Mesenchymal stem cell (in vitro differentiated cells and primary cell): ENCODE measurements around the gene MRE11.
A peak's percentile ranks its signal among the peaks of the same experiment; 100 is the strongest.

ENCODE experiments used
- DNase-seq: peaks from one replicate; pipeline ENCODE4 v3.0.0-alpha.2; 2013
- H2AFZ ChIP-seq: one replicate; pipeline ENCODE4 v1.6.1; 2013; ENCODE audit warnings: low read depth, mild to moderate bottlenecking, control low read depth, inconsistent platforms, low read length, moderate library complexity
- H2AK5ac ChIP-seq: 2 replicates; pipeline ENCODE4 v1.6.1; 2013; ENCODE audit warnings: low read length, moderate library complexity, mild to moderate bottlenecking, inconsistent platforms; ENCODE audit not compliant: severe bottlenecking
- H2BK120ac ChIP-seq: one replicate; pipeline ENCODE4 v1.6.1; 2013; ENCODE audit warnings: low read depth, mild to moderate bottlenecking, inconsistent platforms, low read length, moderate library complexity
- H2BK12ac ChIP-seq, 2 experiments: one replicate each; pipeline ENCODE4 v1.6.1; 2013; ENCODE audit warnings: inconsistent platforms in 2 of 2, low read length in 2 of 2, mild to moderate bottlenecking in 2 of 2, moderate library complexity in 2 of 2, control low read depth in 1 of 2
- H2BK15ac ChIP-seq: one replicate; pipeline ENCODE4 v1.6.1; 2013; ENCODE audit warnings: mild to moderate bottlenecking, low read depth, inconsistent platforms; ENCODE audit not compliant: poor library complexity, severe bottlenecking
- H2BK5ac ChIP-seq: 2 replicates; pipeline ENCODE4 v1.6.1; 2013; ENCODE audit warnings: low read depth, mild to moderate bottlenecking, low read length, control low read depth, inconsistent platforms; ENCODE audit not compliant: poor library complexity, severe bottlenecking
- H3K14ac ChIP-seq, 2 experiments: one replicate each; pipeline ENCODE4 v1.6.1; 2013; ENCODE audit warnings: inconsistent platforms in 2 of 2, low read length in 2 of 2, control low read depth in 1 of 2, mild to moderate bottlenecking in 1 of 2, moderate library complexity in 1 of 2
- H3K18ac ChIP-seq, 2 experiments: one replicate each; pipeline ENCODE4 v1.6.1; 2013; ENCODE audit warnings: inconsistent platforms in 2 of 2, low read length in 2 of 2, control low read depth in 1 of 2, low read depth in 1 of 2, mild to moderate bottlenecking in 1 of 2
- H3K23ac ChIP-seq, 2 experiments: one replicate each; pipeline ENCODE4 v1.6.1; 2013; ENCODE audit warnings: inconsistent platforms in 2 of 2, low read length in 2 of 2, mild to moderate bottlenecking in 2 of 2, moderate library complexity in 2 of 2, control low read depth in 1 of 2
- H3K27ac ChIP-seq: 2 replicates; pipeline ENCODE4 v1.5.1; 2013; ENCODE audit warnings: mild to moderate bottlenecking, moderate library complexity, low read length, control low read depth, inconsistent platforms; ENCODE audit not compliant: poor library complexity, severe bottlenecking
- H3K27me3 ChIP-seq, 2 experiments: 2 replicates each; pipeline versions ENCODE4 v1.6.1 to v1.7.0; 2013; ENCODE audit warnings: low read length in 2 of 2, mild to moderate bottlenecking in 2 of 2, moderate library complexity in 2 of 2, control low read depth in 1 of 2, inconsistent platforms in 1 of 2; ENCODE audit not compliant: control insufficient read depth in 1 of 2, insufficient read depth in 1 of 2
- H3K36me3 ChIP-seq, 2 experiments: 2 replicates each; pipeline versions ENCODE4 v1.6.1 to v1.7.0; 2013; ENCODE audit warnings: low read length in 2 of 2, control low read depth in 1 of 2, inconsistent platforms in 1 of 2, low read depth in 1 of 2, mild to moderate bottlenecking in 1 of 2; ENCODE audit not compliant: insufficient read depth in 2 of 2, control insufficient read depth in 1 of 2
- H3K4ac ChIP-seq, 2 experiments: one replicate each; pipeline ENCODE4 v1.6.1; 2013; ENCODE audit warnings: inconsistent platforms in 2 of 2, low read length in 2 of 2, mild to moderate bottlenecking in 2 of 2, moderate library complexity in 2 of 2, control low read depth in 1 of 2, low read depth in 1 of 2
- H3K4me1 ChIP-seq: 2 replicates; pipeline ENCODE4 v1.6.1; 2013; ENCODE audit warnings: low read depth, low read length, control low read depth; ENCODE audit not compliant: control insufficient read depth, insufficient read depth
- H3K4me2 ChIP-seq: 2 replicates; pipeline ENCODE4 v1.6.1; 2013; ENCODE audit warnings: low read length, mild to moderate bottlenecking, inconsistent platforms; ENCODE audit not compliant: poor library complexity, severe bottlenecking
- H3K4me3 ChIP-seq, 2 experiments: 2 replicates each; pipeline versions ENCODE4 v1.5.1 to v1.7.0; 2013; ENCODE audit warnings: low read length in 2 of 2, mild to moderate bottlenecking in 2 of 2, control low read depth in 1 of 2, low read depth in 1 of 2; ENCODE audit not compliant: insufficient read depth in 1 of 2
- H3K79me1 ChIP-seq: replicated peaks from 2 replicates; pipeline ENCODE4 v1.6.1; 2013; ENCODE audit warnings: mild to moderate bottlenecking, control low read depth, low read length, inconsistent platforms; ENCODE audit not compliant: poor library complexity, severe bottlenecking
- H3K9ac ChIP-seq: 2 replicates; pipeline ENCODE4 v1.7.0; 2013; ENCODE audit warnings: mild to moderate bottlenecking, low read length, moderate library complexity
- H3K9me3 ChIP-seq: 2 replicates; pipeline ENCODE4 v1.7.0; 2013; ENCODE audit warnings: mild to moderate bottlenecking, low read length; ENCODE audit not compliant: control insufficient read depth
- H4K8ac ChIP-seq: one replicate; pipeline ENCODE4 v1.6.1; 2013; ENCODE audit warnings: inconsistent platforms, mild to moderate bottlenecking, low read length, moderate library complexity
- H4K91ac ChIP-seq: one replicate; pipeline ENCODE4 v1.6.1; 2013; ENCODE audit warnings: mild to moderate bottlenecking, low read length, inconsistent platforms
- WGBS: methylation state at CpG from one replicate; pipeline ENCODE4 v1.1.7; 2013; ENCODE audit warnings: mixed read lengths; 5-methylcytosine and 5-hydroxymethylcytosine counted together

Gene MRE11

GRCh38 chr11:94519478-94520084 is 25.9 kb upstream of the MRE11 start:
- Histone ChIP-seq H2BK15ac (no peak overlapping the region), H3K14ac (no peak overlapping the region), H3K36me3 (no peaks in the 10 kb centered on the region), H4K8ac (no peak overlapping the region), H3K18ac (no peak overlapping the region), H3K9ac (peak overlapping the region; percentile 40), H3K4me2 (no peak overlapping the region), H2BK12ac (no peak overlapping the region), H2AK5ac (no peak overlapping the region), H3K4me3 (no peak overlapping the region), H3K27ac (no peak overlapping the region), H3K79me1 (no peaks in the 10 kb centered on the region), H2BK5ac (no peak overlapping the region), H2AFZ (no peak overlapping the region), H2BK120ac (no peak overlapping the region), H3K4me1 (no peaks in the 10 kb centered on the region), H3K23ac (no peak overlapping the region), H3K27me3 (peaks cover 0 to 3% of the 10 kb centered on the region in 2 experiments), H4K91ac (no peak overlapping the region), H3K9me3 (no peaks in the 10 kb centered on the region), H3K4ac (no peak overlapping the region)
- WGBS = 0% methylated on average over 1 of the region's 5 CpGs
- DNase-seq = peak; percentile 43

DNA sequence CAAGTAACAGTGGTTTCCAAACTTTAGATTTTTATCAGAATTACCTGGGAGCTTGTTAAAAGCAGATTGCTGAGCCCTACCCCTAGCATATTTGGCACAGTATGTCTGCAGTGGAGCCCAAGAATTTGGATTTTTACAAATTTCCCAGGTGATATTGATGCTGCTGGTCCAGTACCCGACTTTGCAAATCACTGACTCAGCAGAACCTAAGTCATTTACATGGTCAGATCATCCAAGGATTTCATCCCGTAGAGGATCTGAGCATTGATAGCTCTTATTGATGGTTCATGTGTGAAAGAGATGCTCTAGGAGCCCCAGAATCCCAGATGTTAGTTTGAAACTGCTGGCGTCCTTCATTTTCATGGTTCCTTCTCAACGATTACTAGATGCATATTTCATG is 24.7 kb upstream of the MRE11 start:
- 100% methylated on average over 1 of the region's 4 CpGs for WGBS
- Histone ChIP-seq H3K4me3 (no peak overlapping the region), H3K4me1 (peaks cover 2% of the 10 kb centered on the region), H2BK15ac (no peak overlapping the region), H3K4ac (no peak overlapping the region), H3K79me1 (no peaks in the 10 kb centered on the region), H2BK12ac (no peak overlapping the region), H3K9ac (no peak overlapping the region), H3K4me2 (no peak overlapping the region), H3K36me3 (no peaks in the 10 kb centered on the region), H2AFZ (no peak overlapping the region), H2BK5ac (no peak overlapping the region), H3K9me3 (no peaks in the 10 kb centered on the region), H3K23ac (no peak overlapping the region), H2BK120ac (no peak overlapping the region), H4K91ac (no peak overlapping the region), H2AK5ac (no peak overlapping the region), H4K8ac (no peak overlapping the region), H3K18ac (no peak overlapping the region), H3K27ac (no peak overlapping the region), H3K27me3 (peaks cover 0 to 3% of the 10 kb centered on the region in 2 experiments), H3K14ac (no peak overlapping the region)
- DNase-seq = no peak

GRCh38 chr11:94516725-94517124 is 23.1 kb upstream of the MRE11 start:
- no peak overlapping the region for H3K18ac ChIP-seq
- H2AFZ ChIP-seq = no peak overlapping the region
- no peak for DNase-seq
- peaks cover 0 to 3% of the 10 kb centered on the region in 2 experiments for H3K27me3 ChIP-seq
- H3K4me2 ChIP-seq = no peak overlapping the region
- H2BK15ac ChIP-seq = no peak overlapping the region
- peaks cover 11% of the 10 kb centered on the region for H3K4me1 ChIP-seq
- H3K23ac ChIP-seq = no peak overlapping the region
- no peaks in the 10 kb centered on the region for H3K36me3 ChIP-seq
- no peaks in the 10 kb centered on the region for H3K9me3 ChIP-seq
- H3K4me3 ChIP-seq = no peak overlapping the region
- no peak overlapping the region for H4K91ac ChIP-seq
- no peak overlapping the region for H2BK12ac ChIP-seq
- no peaks in the 10 kb centered on the region for H3K79me1 ChIP-seq
- no peak overlapping the region for H2AK5ac ChIP-seq
- H3K9ac ChIP-seq = no peak overlapping the region
- H3K4ac ChIP-seq = no peak overlapping the region
- no peak overlapping the region for H3K27ac ChIP-seq
- H4K8ac ChIP-seq = no peak overlapping the region
- WGBS = 0% methylated on average over 1 of the region's 1 CpG
- no peak overlapping the region for H3K14ac ChIP-seq
- no peak overlapping the region for H2BK120ac ChIP-seq
- no peak overlapping the region for H2BK5ac ChIP-seq

DNA sequence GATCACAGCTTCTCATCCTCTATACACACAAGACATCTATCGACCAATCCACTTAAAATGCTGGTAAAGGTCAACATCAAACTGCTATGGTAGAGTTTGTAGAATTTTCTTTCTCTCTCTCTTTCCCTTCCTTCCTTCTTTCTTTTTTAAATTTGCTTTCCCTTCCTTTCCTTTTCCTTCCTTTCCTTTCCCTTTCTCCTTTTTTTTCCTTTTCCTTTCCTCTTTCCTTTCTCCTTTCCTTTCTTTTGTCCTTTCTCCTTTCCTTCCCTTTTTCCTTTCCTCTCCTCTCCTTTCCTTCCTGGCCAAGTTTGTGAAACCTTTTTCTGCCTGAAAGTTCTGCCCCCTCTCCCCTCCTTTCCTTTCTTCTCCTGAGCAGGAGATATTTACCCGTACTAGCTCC is 21.8 kb upstream of the MRE11 start:
- H3K23ac ChIP-seq = no peak overlapping the region
- H3K14ac ChIP-seq = no peak overlapping the region
- no peaks in the 10 kb centered on the region for H3K36me3 ChIP-seq
- no peak overlapping the region for H4K8ac ChIP-seq
- no peak overlapping the region for H4K91ac ChIP-seq
- H3K27ac ChIP-seq = no peak overlapping the region
- H3K27me3 ChIP-seq = peaks cover 0 to 3% of the 10 kb centered on the region in 2 experiments
- no peak overlapping the region for H2BK12ac ChIP-seq
- H3K9me3 ChIP-seq = no peaks in the 10 kb centered on the region
- no peak overlapping the region for H2AK5ac ChIP-seq
- H3K79me1 ChIP-seq = no peaks in the 10 kb centered on the region
- H3K9ac ChIP-seq = no peak overlapping the region
- no peak overlapping the region for H3K18ac ChIP-seq
- H3K4me3 ChIP-seq = no peak overlapping the region
- H2AFZ ChIP-seq = no peak overlapping the region
- WGBS = 90% methylated on average over 2 of the region's 2 CpGs
- H2BK120ac ChIP-seq = no peak overlapping the region
- DNase-seq = no peak
- no peak overlapping the region for H3K4me2 ChIP-seq
- H3K4me1 ChIP-seq = peaks cover 11% of the 10 kb centered on the region
- no peak overlapping the region for H2BK5ac ChIP-seq
- H3K4ac ChIP-seq = no peak overlapping the region
- H2BK15ac ChIP-seq = no peak overlapping the region
